Measurements from ENCODE around the gene FOLR1.
"Not testable (repeated sequence)": the region's sequence is repeated elsewhere in the genome, so short reads cannot be mapped to it uniquely, and the experiment has no call there.

Gene FOLR1

DNA sequence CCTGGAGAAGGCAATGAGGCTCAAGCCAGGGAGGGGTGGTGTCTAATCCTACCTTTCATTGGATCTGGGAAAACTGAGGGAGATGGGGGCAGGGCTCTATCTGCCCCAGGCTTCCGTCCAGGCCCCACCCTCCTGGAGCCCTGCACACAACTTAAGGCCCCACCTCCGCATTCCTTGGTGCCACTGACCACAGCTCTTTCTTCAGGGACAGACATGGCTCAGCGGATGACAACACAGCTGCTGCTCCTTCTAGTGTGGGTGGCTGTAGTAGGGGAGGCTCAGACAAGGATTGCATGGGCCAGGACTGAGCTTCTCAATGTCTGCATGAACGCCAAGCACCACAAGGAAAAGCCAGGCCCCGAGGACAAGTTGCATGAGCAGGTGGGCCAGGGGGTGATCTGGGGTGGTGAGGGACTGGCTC is at the start of gene FOLR1:
TSS of gene FOLR1 (plus strand) at position 180 of the 421 bp plus-strand sequence. CDS start at position 214, 34 bp downstream.
- DNase-seq: no peak

- DNase-seq: not testable (repeated sequence)
Observed at GRCh38 chr11:72142543-72142942, 49.4 kb upstream of the FOLR1 start.

DNA sequence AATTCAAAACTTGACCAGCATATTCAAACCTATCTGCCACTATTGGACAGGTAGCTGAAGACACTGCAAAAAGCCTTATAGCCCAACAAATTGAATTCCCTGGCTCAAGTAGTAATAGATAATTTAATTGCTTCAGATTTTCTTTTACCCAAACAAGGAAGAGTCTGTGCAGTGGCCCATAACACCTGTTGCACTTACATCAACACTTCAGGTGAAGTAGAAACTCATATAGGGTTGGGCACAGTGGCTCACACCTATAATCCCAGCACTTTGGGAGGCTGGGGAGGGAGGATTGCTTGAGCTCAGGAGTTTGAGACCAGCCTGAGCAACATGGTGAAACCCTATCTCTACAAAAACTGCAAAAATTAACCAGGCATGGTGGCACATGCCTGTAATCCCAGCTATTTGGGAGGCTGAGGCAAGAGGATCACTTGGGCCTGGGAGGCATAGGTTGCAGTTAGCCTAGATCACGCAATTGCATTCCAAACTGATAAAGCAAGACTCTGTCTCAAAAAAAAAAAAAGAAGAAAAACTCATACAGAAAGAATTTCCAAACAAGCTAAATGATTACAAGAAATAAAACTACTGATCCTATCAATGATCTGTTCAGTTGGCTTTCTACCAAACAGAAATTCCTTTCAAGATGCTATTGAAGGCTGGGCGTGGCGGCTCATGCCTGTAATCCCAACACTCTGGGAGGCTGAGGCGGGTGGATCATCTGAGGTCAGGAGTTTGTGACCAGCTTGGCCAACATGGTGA is 47.0 kb upstream of the FOLR1 start:
- DNase-seq: no peak

DNA sequence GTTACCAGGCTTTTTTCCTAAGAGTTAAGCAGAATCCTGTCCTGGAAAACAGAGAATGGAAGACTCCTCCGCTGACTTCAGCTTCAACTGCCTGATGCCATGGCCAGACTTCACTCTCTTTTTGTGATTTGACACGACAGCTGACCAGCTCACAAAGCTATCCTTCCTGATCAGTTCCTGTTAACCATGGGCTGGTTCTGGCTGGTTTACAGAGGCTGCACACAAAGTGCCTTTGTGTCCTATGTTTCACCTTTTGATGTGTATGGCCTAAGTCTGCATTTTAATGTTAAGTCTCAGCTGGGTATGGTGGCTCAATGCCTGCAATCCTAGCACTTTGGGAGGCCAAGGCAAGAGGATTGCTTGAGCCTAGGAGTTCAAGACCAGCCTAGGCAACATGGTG is 45.3 kb upstream of the FOLR1 start:
- no peak for DNase-seq

DNA sequence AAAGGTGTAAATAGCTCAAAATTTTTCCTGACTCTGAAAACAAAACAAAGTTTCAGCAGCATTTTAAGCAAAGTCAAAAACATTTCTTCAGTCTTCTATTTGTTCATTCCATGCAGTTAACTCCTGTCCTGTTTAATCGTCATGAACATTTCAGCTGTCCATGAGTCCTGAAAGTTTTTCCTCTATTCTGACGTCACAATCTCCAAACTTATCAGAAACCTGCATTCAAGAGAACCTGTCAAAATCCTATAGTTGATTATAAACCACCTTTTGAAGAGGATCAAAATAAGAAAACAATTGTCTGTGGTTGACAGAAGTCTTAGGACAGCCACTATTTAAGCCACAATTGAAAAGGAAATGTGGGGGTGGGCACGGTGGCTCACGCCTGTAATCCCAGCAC is 41.1 kb upstream of the FOLR1 start:
- DNase-seq: no peak

GRCh38 chr11:72153874-72154273 is 38.1 kb upstream of the FOLR1 start:
- not testable (repeated sequence) for DNase-seq

DNA sequence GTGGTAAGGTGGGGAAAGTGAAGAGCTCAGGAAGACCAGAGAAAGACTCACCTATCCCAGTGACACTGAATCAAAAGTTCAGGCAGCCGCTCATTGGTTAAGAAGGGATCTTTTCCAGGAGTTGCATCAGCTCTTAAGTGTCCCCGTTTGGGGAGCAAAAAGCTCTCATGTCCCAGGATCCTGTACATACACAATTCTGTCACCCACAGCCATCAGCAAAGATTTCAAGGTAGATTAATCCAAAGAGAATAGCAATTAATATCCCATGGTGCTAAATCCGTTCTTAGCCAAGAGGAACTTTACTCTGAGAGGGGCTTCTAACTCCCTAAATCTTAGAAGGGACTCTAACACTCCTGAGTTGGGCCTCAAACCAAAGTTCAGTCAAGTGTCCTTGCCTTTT is 37.1 kb upstream of the FOLR1 start:
- DNase-seq: no peak

- DNase-seq: no peak
Observed at GRCh38 chr11:72155751-72156150, 36.2 kb upstream of the FOLR1 start.

DNA sequence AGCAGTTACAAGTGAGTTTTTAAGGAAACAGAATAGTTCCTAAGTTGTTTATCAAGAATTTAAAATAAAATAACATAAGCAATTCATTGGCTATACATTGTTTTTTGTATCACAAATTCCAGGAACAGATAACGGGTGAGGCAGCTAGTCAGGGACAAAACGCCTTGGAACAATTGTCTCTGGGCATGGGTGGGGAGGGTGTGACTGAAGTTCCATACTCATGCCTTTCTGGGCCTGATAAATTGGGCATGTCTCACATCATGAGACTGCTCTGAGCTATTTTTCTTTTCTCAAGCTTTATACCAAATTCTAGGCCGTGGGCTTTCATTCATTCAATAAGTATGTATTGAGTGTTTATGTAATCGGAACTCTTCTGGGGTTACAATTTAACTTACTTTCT is 34.8 kb upstream of the FOLR1 start:
- DNase-seq: no peak

DNA sequence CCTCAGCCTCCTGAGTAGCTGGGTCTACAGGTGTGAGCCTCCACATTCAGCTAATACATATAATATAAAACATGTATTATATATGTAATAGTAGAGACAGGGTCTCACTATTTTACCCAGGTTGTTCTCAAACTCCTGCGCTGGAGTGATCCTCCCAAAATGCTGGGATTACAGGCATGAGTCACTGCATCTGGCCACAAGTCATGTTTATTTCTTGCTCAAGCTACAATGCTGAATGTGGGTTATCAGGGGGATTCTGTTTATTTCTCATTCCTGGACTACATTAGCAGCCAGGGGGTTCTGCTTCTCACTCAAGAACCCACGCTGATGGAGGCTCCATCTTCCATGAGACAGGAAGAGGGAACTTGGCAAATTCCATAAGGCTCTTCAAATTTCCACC is 31.6 kb upstream of the FOLR1 start:
- no peak for DNase-seq

DNA sequence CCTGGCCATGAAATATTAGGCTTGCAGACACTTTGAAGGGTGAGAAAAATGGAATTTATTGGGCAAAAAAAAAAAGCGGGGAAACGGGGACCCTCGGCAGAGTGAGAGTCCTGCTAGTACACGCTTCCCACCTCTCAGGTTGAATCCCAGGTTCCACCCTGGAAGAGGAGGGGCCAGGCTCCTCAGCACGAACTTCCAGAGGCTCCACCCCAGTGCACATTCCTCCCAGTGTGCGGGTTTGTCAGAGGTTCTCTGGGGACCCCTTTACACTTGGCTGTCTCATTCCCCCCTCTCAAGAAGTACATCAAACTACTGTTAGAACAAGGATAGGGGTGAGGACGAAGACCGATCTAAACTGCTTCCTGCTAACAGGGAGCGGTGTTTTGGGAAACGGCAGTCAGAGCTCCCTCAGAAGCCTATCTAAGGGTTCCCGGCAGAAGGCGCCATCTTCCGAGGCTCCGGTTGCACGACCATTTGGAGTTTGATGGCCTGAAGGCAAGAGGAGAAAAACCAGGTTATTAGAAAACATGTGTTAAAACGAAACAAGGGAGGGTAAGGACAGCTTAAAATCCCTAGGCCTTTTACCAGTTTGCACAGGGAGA is 28.9 kb upstream of the FOLR1 start:
- DNase-seq: no peak

- not testable (repeated sequence) for DNase-seq
Observed at GRCh38 chr11:72164187-72164586, 27.8 kb upstream of the FOLR1 start.

DNA sequence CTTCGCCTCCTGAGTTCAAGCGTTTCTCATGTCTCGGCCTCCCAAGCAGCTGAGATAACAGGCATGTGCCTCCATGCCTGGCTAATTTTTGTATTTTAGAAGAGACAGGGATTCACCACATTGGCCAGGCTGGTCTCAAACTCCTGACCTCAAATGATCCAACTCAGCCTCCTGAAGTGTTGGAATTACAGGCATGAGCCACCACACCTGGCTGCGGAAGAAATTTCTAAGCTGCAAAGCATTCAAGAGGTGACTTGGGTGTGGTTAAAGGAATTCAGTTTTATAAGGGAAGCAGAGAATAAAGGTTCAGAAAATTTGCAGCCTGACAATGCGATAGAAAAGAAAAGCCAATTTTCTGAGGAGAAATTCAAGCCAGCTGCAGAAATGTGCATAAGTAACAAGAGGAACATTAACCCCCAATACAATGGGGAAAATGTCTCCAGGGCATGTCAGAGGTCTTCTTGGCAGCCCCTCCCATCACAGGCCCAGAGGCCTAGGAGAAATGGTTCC is 22.8 kb upstream of the FOLR1 start:
- DNase-seq: not testable (repeated sequence)

DNA sequence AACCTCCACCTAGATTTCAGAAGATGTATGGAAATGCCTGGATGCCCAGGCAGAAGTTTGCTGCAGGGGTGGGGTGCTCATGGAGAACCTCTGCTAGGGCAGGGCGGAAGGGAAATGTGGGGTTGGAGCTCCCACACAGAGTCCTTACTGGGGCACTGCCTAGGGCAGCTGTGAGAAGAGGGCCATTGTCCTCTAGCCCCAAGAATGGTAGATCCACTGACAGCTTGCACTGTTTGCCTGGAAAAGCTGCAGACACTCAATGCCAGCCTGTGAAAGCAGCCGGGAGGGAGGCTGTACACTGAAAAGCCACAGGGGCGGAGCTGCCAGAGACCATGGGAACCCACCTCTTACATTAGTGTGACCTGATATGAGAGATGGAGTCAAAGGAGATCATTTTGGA is 22.2 kb upstream of the FOLR1 start:
- DNase-seq: not testable (repeated sequence)

DNA sequence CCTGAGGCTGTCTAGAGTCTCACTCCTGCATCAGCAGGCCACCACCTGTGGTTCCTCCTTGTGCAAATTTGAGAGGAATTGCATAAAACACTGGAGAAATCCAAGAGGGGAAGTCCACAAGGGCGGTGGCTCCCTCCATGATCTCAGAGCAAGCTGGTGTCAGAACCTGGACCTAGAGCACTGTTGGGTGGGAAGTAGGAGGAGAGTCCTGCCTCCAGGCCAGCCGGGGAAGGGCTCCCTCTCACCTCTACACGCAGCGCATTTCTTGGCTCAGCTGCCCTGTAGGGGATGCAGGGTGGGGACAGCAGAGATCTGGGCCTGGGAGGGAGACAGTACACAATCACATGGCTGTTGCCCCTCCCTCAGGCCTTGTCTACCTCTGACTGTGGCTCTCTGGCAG is 19.9 kb upstream of the FOLR1 start:
- not testable (repeated sequence) for DNase-seq

- no peak for DNase-seq
Observed at GRCh38 chr11:72173291-72173690, 18.6 kb upstream of the FOLR1 start.

DNA sequence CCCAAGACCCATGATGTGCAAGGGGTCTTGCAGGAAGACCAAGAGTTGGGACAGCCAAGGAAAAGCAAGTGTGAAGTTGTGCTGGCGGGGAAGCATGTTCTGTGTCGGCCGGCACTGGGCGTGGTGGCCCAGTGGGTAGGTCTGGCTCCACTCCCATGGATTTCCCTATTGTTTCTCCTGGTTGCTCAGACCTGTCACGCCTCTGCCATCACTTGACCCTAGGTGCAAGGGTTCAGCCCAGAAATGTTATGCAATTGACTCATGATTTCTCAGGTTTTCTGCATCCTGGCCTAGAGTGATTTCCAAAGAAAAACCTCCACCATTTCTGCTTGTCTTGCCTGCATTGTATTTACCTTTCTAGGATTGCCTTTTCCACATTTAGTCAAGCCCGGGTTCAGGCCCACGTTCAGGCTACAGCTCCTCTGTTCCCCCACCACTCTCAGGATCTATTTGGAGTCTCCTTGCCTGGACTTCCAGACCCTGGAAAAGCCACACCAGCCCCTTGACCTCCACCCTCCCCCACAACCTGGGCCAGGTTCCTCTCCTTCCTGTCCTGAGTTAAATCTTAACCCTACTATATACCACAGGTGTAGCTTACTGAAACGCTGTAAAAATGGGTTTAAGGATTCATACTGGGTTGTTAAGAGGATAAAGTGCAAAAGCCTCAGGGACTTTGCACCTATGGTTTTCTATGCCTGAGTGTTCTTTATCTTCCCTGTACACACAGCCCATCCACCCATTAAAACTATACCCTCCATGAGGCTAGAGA is 17.5 kb upstream of the FOLR1 start:
- no peak for DNase-seq

GRCh38 chr11:72177656-72178055 is 14.3 kb upstream of the FOLR1 start:
- no peak for DNase-seq

GRCh38 chr11:72179049-72179803 is 12.7 kb upstream of the FOLR1 start:
- no peak for DNase-seq

GRCh38 chr11:72179804-72180396 is 12.0 kb upstream of the FOLR1 start:
- no peak for DNase-seq

DNA sequence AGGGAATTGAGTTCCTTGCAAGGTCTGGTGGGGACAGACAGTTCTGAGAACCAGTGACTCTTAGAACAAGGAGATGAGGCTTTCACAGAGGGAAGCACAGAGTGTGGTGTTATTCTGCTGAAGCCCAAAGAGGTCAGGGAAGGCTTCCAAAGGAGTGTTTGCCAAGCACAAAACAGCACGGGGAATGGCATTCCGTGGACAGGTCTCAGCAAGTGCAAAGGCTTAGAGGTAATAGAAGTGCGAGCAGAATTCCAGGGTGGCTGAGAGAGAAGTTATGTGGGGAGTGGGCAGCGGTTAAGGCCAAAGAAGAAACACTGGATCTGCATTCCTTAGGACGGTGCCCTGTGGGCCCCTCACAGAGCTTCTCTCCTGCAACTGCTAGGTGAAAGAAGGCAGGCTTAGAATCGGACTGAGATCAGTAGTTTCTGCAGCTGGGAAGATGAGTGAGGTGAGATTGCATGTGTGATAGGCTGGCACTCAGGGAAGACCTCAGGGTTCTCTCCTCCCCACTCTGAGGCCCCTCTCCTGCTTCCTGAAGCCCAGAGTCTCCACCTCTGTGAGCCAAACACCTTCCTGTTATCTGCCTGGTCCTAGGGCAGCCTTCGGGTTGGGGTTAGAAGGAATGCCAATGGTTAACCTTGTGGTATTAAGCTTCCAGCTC is 10.9 kb upstream of the FOLR1 start:
- not testable (repeated sequence) for DNase-seq

DNA sequence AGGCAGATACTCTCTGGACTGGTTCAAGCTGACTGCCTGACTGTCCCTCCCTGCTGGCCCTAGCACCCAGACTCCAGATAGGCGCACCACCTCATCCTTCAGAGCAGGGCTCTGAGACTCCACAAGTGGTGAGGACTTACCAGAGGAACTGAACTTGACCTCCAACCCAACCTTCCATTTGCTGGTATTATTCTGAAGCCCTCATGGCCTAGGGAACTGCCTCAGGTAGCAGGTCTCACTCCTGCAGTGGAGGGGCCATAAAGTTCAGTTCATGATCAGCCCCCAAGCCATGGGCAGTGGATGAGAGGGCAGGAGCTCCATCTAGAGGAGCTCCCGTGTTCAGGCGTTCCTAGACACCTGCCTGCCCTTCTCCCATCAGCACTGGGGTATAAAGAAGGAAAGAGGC is 10.4 kb upstream of the FOLR1 start:
- not testable (repeated sequence) for DNase-seq
